AG04449 (cell line): Measurements from ENCODE around the gene RBFOX1.

ENCODE experiments used
- CTCF ChIA-PET: fragments of 350-600 bp; formaldehyde crosslinking; extraction: SDS; loops from one replicate; lab custom pipeline; 2021; ENCODE audit warnings: antibody characterized with exemption; lab: Yijun Ruan, JAX
- POLR2A ChIA-PET: fragments of 400-600, 350-600 bp; formaldehyde crosslinking; extraction: SDS; loops from one replicate; lab custom pipeline; 2020; ENCODE audit warnings: antibody characterized with exemption, inconsistent platforms; lab: Yijun Ruan, JAX
- DNase-seq: peaks from one replicate; pipeline ENCODE4 v3.0.0-alpha.2; 2010; ENCODE audit warnings: low read depth, low spot score
- H3K4me3 ChIP-seq: 2 replicates; pipeline ENCODE4 v1.5.1; 2011; ENCODE audit warnings: low read depth, mild to moderate bottlenecking, control low read depth, low read length
- TF ChIP-seq, protein P1 (sequence below): IDR thresholded peaks from one replicate; pipeline ENCODE4 v1.5.1; 2011; ENCODE audit warnings: mild to moderate bottlenecking, moderate library complexity, low read length, control low read depth, inconsistent platforms; ENCODE audit not compliant: insufficient read depth; ENCODE audit errors: missing control alignments

RBFOX1 gene

GRCh38 chr16:7653746-7654461, 321.3 kb downstream of the RBFOX1 start:
- ChIA-PET CTCF (no interaction called here), POLR2A (no interaction called here)
- no peak overlapping the region for H3K4me3 ChIP-seq
- DNase-seq: no peak
- TF ChIP-seq, protein P1, sequence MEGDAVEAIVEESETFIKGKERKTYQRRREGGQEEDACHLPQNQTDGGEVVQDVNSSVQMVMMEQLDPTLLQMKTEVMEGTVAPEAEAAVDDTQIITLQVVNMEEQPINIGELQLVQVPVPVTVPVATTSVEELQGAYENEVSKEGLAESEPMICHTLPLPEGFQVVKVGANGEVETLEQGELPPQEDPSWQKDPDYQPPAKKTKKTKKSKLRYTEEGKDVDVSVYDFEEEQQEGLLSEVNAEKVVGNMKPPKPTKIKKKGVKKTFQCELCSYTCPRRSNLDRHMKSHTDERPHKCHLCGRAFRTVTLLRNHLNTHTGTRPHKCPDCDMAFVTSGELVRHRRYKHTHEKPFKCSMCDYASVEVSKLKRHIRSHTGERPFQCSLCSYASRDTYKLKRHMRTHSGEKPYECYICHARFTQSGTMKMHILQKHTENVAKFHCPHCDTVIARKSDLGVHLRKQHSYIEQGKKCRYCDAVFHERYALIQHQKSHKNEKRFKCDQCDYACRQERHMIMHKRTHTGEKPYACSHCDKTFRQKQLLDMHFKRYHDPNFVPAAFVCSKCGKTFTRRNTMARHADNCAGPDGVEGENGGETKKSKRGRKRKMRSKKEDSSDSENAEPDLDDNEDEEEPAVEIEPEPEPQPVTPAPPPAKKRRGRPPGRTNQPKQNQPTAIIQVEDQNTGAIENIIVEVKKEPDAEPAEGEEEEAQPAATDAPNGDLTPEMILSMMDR: no peak

GRCh38 chr16:7675628-7676027, 343.0 kb downstream of the RBFOX1 start:
- TF ChIP-seq, protein P1: no peak
- DNase-seq: no peak
- CTCF ChIA-PET: no interaction called here
- POLR2A ChIA-PET: no interaction called here
- H3K4me3 ChIP-seq: no peak overlapping the region

DNA sequence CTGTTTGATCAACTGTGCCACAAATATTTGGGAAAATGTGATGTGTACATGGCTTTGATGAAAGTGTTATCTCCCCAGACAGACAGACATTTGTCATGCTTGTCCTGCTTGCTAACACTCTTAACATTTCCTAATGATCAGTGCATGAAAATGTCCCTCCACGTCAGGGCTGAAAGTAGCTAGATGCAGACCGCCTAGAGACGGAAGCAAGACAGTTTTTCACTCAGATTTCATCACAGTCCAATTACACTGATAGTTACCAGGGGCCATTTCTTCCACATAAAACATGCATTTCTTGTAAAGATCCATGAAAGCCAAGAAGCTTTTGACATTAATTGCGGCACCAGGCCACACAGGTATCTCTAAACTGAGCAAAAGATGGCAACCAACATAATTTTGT, 347.7 kb downstream of the RBFOX1 start:
- POLR2A ChIA-PET: no interaction called here

DNA sequence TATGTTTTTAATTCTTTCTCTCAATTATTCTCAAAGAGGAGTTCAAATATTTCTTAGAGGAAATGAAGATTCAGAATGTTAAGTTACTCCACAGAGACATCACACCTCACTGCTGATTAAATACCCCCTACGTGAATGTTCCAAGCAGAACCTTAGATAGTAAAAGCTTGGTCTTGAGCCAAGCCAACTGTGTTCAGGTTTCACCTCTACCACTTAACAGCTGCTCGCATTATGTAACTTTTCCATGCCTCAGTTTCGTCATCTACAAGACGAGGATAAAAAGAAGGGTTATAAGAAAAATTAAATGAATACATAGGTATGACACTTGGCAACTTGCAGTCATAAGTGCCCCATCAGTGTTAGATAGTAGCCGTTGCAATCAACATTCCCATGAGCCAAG, 356.2 kb downstream of the RBFOX1 start:
- TF ChIP-seq, protein P1: no peak
- DNase-seq: no peak
- CTCF ChIA-PET: no interaction called here
- POLR2A ChIA-PET: no interaction called here
- no peak overlapping the region for H3K4me3 ChIP-seq

More for the DNA sequence above, 347.7 kb downstream of the RBFOX1 start:
- TF ChIP-seq, protein P1: no peak
- DNase-seq: no peak
- CTCF ChIA-PET: no interaction called here
- no peak overlapping the region for H3K4me3 ChIP-seq

GRCh38 chr16:7689234-7689633, 356.6 kb downstream of the RBFOX1 start:
- POLR2A ChIA-PET: no interaction called here
- CTCF ChIA-PET: no interaction called here
- no peak overlapping the region for H3K4me3 ChIP-seq
- TF ChIP-seq, protein P1: no peak
- DNase-seq: no peak

DNA sequence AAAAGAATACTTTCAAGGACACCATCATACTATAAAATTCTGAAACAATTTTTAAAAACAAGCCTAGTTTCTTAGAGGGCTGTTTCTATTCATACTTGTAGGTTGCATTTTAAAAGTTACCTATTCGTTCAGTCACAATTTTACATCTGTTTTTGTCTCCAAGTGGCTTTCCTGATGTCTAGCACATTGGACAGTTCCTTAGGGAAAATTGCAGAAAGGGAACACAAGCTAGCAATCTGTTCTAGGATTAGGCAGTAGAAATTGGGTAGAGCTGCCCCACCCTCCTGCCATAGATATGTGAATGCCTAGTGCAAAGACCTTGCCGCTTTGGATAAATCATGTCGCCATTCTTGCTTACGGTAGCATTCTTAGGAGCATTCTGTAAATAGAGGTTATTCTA, 358.9 kb downstream of the RBFOX1 start:
- ChIA-PET POLR2A (no interaction called here), CTCF (no interaction called here)
- TF ChIP-seq, protein P1: no peak
- no peak for DNase-seq
- H3K4me3 ChIP-seq: no peak overlapping the region
